ENCODE data around the gene SPI1.
A peak's percentile ranks its signal among the peaks of the same experiment; 100 is the strongest.

Gene SPI1

GRCh38 chr11:47369676-47370075, 8.7 kb downstream of the SPI1 start:
- no peaks in the 10 kb centered on the region for H3K36me3 Mint-ChIP-seq (ENCODE audit: low read depth)
- peaks cover 8% of the 10 kb centered on the region for H3K4me1 Mint-ChIP-seq (ENCODE audit: low read depth)
- no peaks in the 10 kb centered on the region for H3K9me3 Mint-ChIP-seq
- H3K27me3 Mint-ChIP-seq (ENCODE audit: low read depth), result no peaks in the 10 kb centered on the region
- H3K27ac Mint-ChIP-seq, result no peak overlapping the region
- DNase-seq (ENCODE audit: low spot score), result peak; percentile 37
- no peak overlapping the region for H3K4me3 Mint-ChIP-seq

- H3K27ac Mint-ChIP-seq, result no peak overlapping the region
- no peak overlapping the region for H3K4me3 Mint-ChIP-seq
These were observed 12.3 kb downstream of the SPI1 start for GRCh38 chr11:47366020-47366490.

DNA sequence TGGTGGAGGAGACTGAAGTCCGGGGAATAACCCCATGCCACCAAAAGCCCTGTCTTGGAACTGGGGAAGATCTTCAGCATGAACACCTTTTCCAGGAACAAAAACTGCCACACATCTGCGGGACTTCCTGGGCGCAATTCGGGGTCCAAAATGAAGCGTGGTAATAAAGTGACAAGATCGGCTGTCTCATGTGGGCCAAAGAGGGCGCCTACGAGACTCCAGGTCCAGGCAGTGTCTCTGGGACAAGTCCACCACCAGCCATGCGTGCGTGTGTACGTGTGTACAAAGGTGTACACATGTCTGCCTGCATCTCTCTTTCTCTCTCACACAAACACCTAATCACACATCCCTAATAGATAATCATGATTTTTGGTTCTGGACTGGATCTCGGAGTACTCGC, 16.9 kb downstream of the SPI1 start:
- H3K36me3 Mint-ChIP-seq (ENCODE audit: low read depth), result no peaks in the 10 kb centered on the region
- no peak overlapping the region for H3K27ac Mint-ChIP-seq
- H3K4me3 Mint-ChIP-seq, result no peak overlapping the region
- peaks cover 9% of the 10 kb centered on the region for H3K4me1 Mint-ChIP-seq (ENCODE audit: low read depth)
- H3K9me3 Mint-ChIP-seq, result no peaks in the 10 kb centered on the region
- no peak for DNase-seq (ENCODE audit: low spot score)
- H3K27me3 Mint-ChIP-seq (ENCODE audit: low read depth), result no peaks in the 10 kb centered on the region

More at GRCh38 chr11:47366020-47366490, 12.3 kb downstream of the SPI1 start:
- H3K36me3 Mint-ChIP-seq (ENCODE audit: low read depth), result no peaks in the 10 kb centered on the region
- peaks cover 8% of the 10 kb centered on the region for H3K4me1 Mint-ChIP-seq (ENCODE audit: low read depth)
- no peak for DNase-seq (ENCODE audit: low spot score)
- no peaks in the 10 kb centered on the region for H3K27me3 Mint-ChIP-seq (ENCODE audit: low read depth)
- no peaks in the 10 kb centered on the region for H3K9me3 Mint-ChIP-seq

DNA sequence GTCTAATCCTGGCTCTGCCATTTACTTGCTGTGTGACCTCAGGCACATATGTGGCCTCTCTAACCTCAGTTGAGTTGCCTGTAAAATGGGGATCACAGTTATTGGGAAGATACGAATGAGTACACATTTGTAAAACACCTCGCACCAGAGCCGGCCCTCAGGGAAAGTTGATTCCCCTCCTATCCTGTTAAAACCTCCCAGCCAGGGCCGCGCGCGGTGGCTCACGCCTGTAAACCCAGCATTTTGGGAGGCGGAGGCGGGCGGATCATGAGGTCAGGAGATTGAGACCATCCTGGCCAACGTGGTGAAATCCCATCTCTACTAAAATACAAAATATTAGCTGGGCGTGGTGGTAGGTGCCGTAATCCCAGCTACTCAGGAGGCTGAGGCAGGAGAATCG, 18.0 kb downstream of the SPI1 start:
- H3K4me3 Mint-ChIP-seq, result no peak overlapping the region
- peaks cover 9% of the 10 kb centered on the region for H3K4me1 Mint-ChIP-seq (ENCODE audit: low read depth)
- H3K9me3 Mint-ChIP-seq, result no peaks in the 10 kb centered on the region
- H3K27me3 Mint-ChIP-seq (ENCODE audit: low read depth), result no peaks in the 10 kb centered on the region
- H3K36me3 Mint-ChIP-seq (ENCODE audit: low read depth), result no peaks in the 10 kb centered on the region
- H3K27ac Mint-ChIP-seq, result no peak overlapping the region
- no peak for DNase-seq (ENCODE audit: low spot score)

- Mint-ChIP-seq H3K4me3 (no peak overlapping the region), H3K36me3 (ENCODE audit: low read depth) (no peaks in the 10 kb centered on the region), H3K4me1 (ENCODE audit: low read depth) (peaks cover 9% of the 10 kb centered on the region), H3K27ac (peak overlapping the region; percentile 55), H3K27me3 (ENCODE audit: low read depth) (no peaks in the 10 kb centered on the region), H3K9me3 (no peaks in the 10 kb centered on the region)
- no peak for DNase-seq (ENCODE audit: low spot score)
These were observed 18.8 kb downstream of the SPI1 start for GRCh38 chr11:47359586-47359985.

GRCh38 chr11:47359162-47359561, 19.2 kb downstream of the SPI1 start:
- Mint-ChIP-seq H3K27ac (peak overlapping the region; percentile 55), H3K27me3 (ENCODE audit: low read depth) (no peaks in the 10 kb centered on the region)

GRCh38 chr11:47358731-47359051, 19.7 kb downstream of the SPI1 start:
- no peaks in the 10 kb centered on the region for H3K27me3 Mint-ChIP-seq (ENCODE audit: low read depth)
- H3K4me3 Mint-ChIP-seq, result no peak overlapping the region
- H3K27ac Mint-ChIP-seq, result no peak overlapping the region
- H3K4me1 Mint-ChIP-seq (ENCODE audit: low read depth), result peaks cover 9% of the 10 kb centered on the region
- no peaks in the 10 kb centered on the region for H3K36me3 Mint-ChIP-seq (ENCODE audit: low read depth)
- DNase-seq (ENCODE audit: low spot score), result no peak
- H3K9me3 Mint-ChIP-seq, result no peaks in the 10 kb centered on the region

More at GRCh38 chr11:47359162-47359561, 19.2 kb downstream of the SPI1 start:
- DNase-seq (ENCODE audit: low spot score), result no peak
- no peaks in the 10 kb centered on the region for H3K36me3 Mint-ChIP-seq (ENCODE audit: low read depth)
- H3K9me3 Mint-ChIP-seq, result no peaks in the 10 kb centered on the region
- no peak overlapping the region for H3K4me3 Mint-ChIP-seq
- peaks cover 9% of the 10 kb centered on the region for H3K4me1 Mint-ChIP-seq (ENCODE audit: low read depth)

GRCh38 chr11:47357985-47358730, 20.2 kb downstream of the SPI1 start:
- H3K9me3 Mint-ChIP-seq, result no peaks in the 10 kb centered on the region
- H3K36me3 Mint-ChIP-seq (ENCODE audit: low read depth), result no peaks in the 10 kb centered on the region
- H3K4me3 Mint-ChIP-seq, result no peak overlapping the region
- H3K27me3 Mint-ChIP-seq (ENCODE audit: low read depth), result no peaks in the 10 kb centered on the region
- H3K27ac Mint-ChIP-seq, result no peak overlapping the region
- DNase-seq (ENCODE audit: low spot score), result no peak
- H3K4me1 Mint-ChIP-seq (ENCODE audit: low read depth), result peaks cover 9% of the 10 kb centered on the region

GRCh38 chr11:47356998-47357329, 21.4 kb downstream of the SPI1 start:
- H3K4me3 Mint-ChIP-seq, result no peak overlapping the region
- no peaks in the 10 kb centered on the region for H3K36me3 Mint-ChIP-seq (ENCODE audit: low read depth)
- no peaks in the 10 kb centered on the region for H3K27me3 Mint-ChIP-seq (ENCODE audit: low read depth)
- no peak overlapping the region for H3K27ac Mint-ChIP-seq
- peaks cover 9% of the 10 kb centered on the region for H3K4me1 Mint-ChIP-seq (ENCODE audit: low read depth)
- no peaks in the 10 kb centered on the region for H3K9me3 Mint-ChIP-seq
- no peak for DNase-seq (ENCODE audit: low spot score)

- H3K4me3 Mint-ChIP-seq, result no peak overlapping the region
- no peak for DNase-seq (ENCODE audit: low spot score)
- H3K27ac Mint-ChIP-seq, result no peak overlapping the region
- H3K4me1 Mint-ChIP-seq (ENCODE audit: low read depth), result peaks cover 9% of the 10 kb centered on the region
- no peaks in the 10 kb centered on the region for H3K27me3 Mint-ChIP-seq (ENCODE audit: low read depth)
- no peaks in the 10 kb centered on the region for H3K36me3 Mint-ChIP-seq (ENCODE audit: low read depth)
- no peaks in the 10 kb centered on the region for H3K9me3 Mint-ChIP-seq
These were observed 22.0 kb downstream of the SPI1 start for GRCh38 chr11:47356129-47356997.

DNA sequence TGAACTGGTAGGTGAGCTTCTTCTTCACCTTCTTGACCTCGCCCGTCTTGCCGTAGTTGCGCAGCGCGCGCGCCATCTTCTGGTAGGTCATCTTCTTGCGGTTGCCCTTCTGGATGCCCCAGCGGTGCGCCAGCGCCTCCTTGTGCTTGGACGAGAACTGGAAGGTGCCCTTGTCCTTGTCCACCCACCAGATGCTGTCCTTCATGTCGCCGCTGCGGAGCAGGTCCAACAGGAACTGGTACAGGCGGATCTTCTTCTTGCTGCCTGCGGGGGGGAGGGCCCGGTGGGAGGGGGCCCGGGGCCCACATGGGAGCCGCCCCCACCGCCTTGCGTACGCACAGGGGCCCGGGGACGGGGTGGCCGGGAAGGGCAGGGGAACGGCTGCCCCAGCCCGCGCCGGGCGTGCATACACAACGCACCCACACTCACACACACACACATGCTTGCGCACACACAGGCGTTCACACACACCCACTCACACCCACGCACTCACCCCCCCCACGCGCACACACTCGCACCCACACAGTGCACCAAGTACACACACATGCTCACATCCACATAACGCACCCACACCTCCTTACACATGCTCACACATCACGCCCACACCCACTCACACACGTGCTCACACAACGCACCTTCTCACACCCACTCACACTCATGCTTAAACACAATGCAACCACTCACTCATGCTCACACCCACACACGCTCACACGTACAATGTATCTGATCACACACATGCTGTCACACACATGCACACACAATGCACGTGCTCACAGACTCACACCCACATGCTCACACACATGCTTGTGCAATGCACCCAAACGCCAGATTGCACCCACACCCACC, 22.8 kb downstream of the SPI1 start:
- DNase-seq (ENCODE audit: low spot score), result peak; percentile 35
- Mint-ChIP-seq H3K27ac (no peak overlapping the region), H3K4me1 (ENCODE audit: low read depth) (peaks cover 7% of the 10 kb centered on the region), H3K4me3 (no peak overlapping the region), H3K9me3 (no peaks in the 10 kb centered on the region), H3K36me3 (ENCODE audit: low read depth) (no peaks in the 10 kb centered on the region), H3K27me3 (ENCODE audit: low read depth) (no peaks in the 10 kb centered on the region)

DNA sequence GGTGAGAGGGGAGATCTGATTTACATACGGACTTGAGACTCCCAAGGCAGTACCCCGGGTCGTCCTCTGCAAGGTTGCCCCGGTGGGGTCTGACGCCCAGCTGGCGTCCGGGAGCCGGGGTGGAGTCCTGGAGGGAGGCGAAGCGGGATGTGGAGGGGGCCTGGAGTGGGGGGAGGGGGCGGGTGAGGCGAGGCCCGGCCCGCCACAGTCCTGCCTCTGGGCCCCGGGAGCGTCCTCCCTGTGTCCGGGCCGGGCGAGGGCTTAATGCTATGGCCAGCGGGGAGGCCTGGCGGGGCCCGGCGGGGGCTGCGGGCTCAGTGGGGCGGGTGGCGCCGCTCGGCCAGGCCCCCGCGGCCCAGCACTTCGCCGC, 23.4 kb downstream of the SPI1 start:
- H3K9me3 Mint-ChIP-seq, result no peaks in the 10 kb centered on the region
- H3K4me3 Mint-ChIP-seq, result no peak overlapping the region
- no peaks in the 10 kb centered on the region for H3K27me3 Mint-ChIP-seq (ENCODE audit: low read depth)
- no peak for DNase-seq (ENCODE audit: low spot score)
- H3K36me3 Mint-ChIP-seq (ENCODE audit: low read depth), result no peaks in the 10 kb centered on the region
- peaks cover 7% of the 10 kb centered on the region for H3K4me1 Mint-ChIP-seq (ENCODE audit: low read depth)
- H3K27ac Mint-ChIP-seq, result no peak overlapping the region

DNA sequence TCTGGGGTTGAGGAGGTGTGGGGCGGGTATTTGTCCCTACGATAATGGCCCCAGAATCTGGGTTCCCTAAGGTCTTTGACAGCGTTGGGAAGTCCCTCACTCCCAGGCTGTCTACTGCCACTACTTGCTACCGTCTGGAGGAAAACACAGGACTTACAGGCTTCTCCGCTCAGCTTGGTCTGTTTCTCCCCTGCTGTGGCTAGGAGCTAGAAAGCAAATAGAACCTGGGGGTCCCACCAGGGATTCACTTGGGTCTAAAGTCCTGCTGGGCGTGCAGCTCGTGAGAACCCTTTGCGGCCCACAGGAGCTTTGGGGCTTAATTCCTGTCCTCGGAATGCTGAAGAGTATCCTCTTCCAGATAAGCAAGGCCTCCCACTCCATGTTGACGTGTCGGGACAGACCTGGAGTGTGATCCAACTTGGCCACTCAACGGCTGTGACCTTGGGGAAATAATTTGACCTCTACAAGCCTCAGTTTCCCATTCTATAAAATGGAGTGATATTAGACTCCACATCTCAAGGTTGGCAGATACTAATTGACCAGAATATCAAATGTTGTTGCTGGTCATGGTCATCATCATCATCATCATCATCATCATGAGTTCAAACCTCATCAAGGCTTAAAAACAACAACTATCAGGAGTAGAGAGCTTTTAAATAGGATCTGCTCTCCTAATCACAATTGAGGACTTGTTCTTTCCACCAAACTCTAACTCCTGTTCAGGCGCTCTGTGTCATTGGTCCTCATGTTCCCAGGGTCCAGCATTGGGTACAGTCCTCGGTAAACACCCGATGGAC, 24.2 kb downstream of the SPI1 start:
- DNase-seq (ENCODE audit: low spot score), result no peak
- no peaks in the 10 kb centered on the region for H3K9me3 Mint-ChIP-seq
- H3K27me3 Mint-ChIP-seq (ENCODE audit: low read depth), result no peaks in the 10 kb centered on the region
- no peak overlapping the region for H3K27ac Mint-ChIP-seq
- H3K4me3 Mint-ChIP-seq, result no peak overlapping the region
- H3K36me3 Mint-ChIP-seq (ENCODE audit: low read depth), result no peaks in the 10 kb centered on the region
- H3K4me1 Mint-ChIP-seq (ENCODE audit: low read depth), result peaks cover under 1% of the 10 kb centered on the region
